Testis (tissue), 3 donors: ENCODE data around the gene TRAK1. TPM values are rescaled to one million over a fixed set of nuclear protein-coding genes. Genes with fewer than 3 reads are reported as not detected.

Experiments used
- DNase-seq: peaks from one replicate; pipeline ENCODE4 v3.0.0-alpha.2; 2019
- H3K27ac ChIP-seq, 2 donors: fragments of 200-600 bp; sonication (generic); one replicate each; pipeline ENCODE4 v1.5.1; 2019
- H3K27me3 ChIP-seq: fragments of 200-600 bp; sonication (generic); one replicate; pipeline ENCODE4 v1.5.1; 2019
- H3K36me3 ChIP-seq: fragments of 200-600 bp; sonication (generic); one replicate; pipeline ENCODE4 v1.5.1; 2017; ENCODE audit warnings: low read depth; ENCODE audit errors: missing control alignments
- H3K4me1 ChIP-seq: fragments of 200-600 bp; sonication (generic); one replicate; pipeline ENCODE4 v1.5.1; 2019
- H3K4me3 ChIP-seq, 2 donors: fragments of 200-600 bp; sonication (generic); one replicate each; pipeline ENCODE4 v1.5.1; 2017 to 2019
- H3K9me3 ChIP-seq: fragments of 200-600 bp; sonication (generic); one replicate; pipeline ENCODE4 v1.5.1; 2017
- POLR2A ChIP-seq: fragments of 450-650 bp; IDR thresholded peaks from one replicate; pipeline ENCODE4 v1.6.1; 2017; ENCODE audit warnings: antibody characterized with exemption, mild to moderate bottlenecking, moderate library complexity
- WGBS, 2 donors: methylation state at CpG; one replicate each; pipeline ENCODE4 v1.1.5; 2018; 5-methylcytosine and 5-hydroxymethylcytosine counted together
- intact Hi-C: fragments of 100-400 bp; cut with DNase I; formaldehyde crosslinking; loops from one replicate; pipeline ENCODE4 v1.15.1; 2023; ENCODE audit warnings: low total_unique reads
- polyA plus RNA-seq: library from polyadenylated mRNA; stranded (reverse); fragments of 350-450 nt; fragmentation: Illumina TruSeq; extraction: RNeasy Lipid Tissue Mini Kit (QIAGEN cat#74804); gene quantifications from one replicate; pipeline ENCODE4 v1.2.3, GENCODE V29; 2014; ENCODE audit warnings: low read depth, low replicate concordance; ENCODE audit not compliant: insufficient read depth
- total RNA-seq, 2 donors: library from RNA; depleted of rRNA; stranded (reverse); fragments of >200 nt; gene quantifications; one replicate each; pipeline ENCODE4 v1.2.3, GENCODE V29; 2016
- TF ChIP-seq, protein P1 (sequence below), 3 experiments: fragments of 450-650 bp in 2 of 3; fragments of 200-600 bp in 1 of 3; sonication (generic) in 1 of 3; IDR thresholded peaks; one replicate each; pipeline ENCODE4 v1.5.1; 2016 to 2019; ENCODE audit warnings: antibody characterized with exemption in 3 of 3, mild to moderate bottlenecking in 2 of 3, moderate library complexity in 1 of 3

TRAK1 gene
- total and polyA plus RNA-seq, 3 donors from 2014 or later = 32.0 to 95.9 (median 94.1) TPM

DNA sequence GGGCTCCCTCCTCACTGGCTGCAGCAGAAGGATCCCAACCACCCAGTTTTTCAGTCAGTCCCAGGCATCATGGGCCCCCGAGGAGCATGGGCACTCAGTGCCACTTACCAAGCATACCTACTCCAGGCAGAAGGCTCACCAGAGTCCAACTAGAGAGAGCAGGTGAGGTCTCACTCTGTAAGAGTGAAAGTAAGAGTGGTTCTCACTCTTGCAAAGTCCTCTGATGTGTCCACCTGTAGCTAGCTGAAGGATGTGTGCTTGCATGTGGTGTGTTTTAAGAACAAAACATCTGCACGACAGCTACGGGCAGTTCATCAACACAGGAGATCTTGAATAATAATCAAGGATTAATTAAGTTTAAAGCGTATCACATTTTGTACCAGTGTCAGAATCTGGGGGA, 125.1 kb downstream of the TRAK1 start:
- H3K27ac ChIP-seq = no peak overlapping the region
- no peaks in the 10 kb centered on the region for H3K9me3 ChIP-seq
- intact Hi-C loops = no loop called here
- H3K4me3 ChIP-seq = no peak overlapping the region
- no peak for DNase-seq
- no peaks in the 10 kb centered on the region for H3K4me1 ChIP-seq
- H3K27me3 ChIP-seq = no peaks in the 10 kb centered on the region
- WGBS, 2 donors = 90 to 95% methylated on average over 3 to 4 of the region's 4 CpGs
- TF ChIP-seq POLR2A = no peak
- TF ChIP-seq, protein P1, sequence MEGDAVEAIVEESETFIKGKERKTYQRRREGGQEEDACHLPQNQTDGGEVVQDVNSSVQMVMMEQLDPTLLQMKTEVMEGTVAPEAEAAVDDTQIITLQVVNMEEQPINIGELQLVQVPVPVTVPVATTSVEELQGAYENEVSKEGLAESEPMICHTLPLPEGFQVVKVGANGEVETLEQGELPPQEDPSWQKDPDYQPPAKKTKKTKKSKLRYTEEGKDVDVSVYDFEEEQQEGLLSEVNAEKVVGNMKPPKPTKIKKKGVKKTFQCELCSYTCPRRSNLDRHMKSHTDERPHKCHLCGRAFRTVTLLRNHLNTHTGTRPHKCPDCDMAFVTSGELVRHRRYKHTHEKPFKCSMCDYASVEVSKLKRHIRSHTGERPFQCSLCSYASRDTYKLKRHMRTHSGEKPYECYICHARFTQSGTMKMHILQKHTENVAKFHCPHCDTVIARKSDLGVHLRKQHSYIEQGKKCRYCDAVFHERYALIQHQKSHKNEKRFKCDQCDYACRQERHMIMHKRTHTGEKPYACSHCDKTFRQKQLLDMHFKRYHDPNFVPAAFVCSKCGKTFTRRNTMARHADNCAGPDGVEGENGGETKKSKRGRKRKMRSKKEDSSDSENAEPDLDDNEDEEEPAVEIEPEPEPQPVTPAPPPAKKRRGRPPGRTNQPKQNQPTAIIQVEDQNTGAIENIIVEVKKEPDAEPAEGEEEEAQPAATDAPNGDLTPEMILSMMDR (IDR thresholded peaks at IDR 0.05) = no peak
- H3K36me3 ChIP-seq = no peaks in the 10 kb centered on the region

DNA sequence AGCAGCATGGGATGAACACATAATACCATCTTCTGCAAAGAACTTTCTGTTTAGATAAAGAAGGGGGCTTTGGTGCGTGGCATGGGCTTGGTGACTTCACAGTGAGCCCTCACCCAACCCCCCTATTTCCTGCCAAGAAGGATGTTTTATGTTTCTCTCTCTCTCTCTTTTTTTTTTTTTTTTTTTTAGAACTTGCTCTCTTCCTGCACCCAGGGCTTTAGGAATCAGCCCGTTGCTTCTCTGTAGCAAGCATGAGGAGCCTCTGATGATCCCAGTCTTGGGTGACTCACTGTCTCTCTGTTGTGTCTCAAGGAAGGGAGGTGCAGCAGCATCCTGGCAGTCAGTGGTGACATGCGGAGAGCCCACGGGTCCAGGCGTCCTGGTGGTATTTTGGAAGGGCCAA, 125.8 kb downstream of the TRAK1 start:
- H3K9me3 ChIP-seq = no peaks in the 10 kb centered on the region
- WGBS, 2 donors = 83 to 88% methylated on average over 2 to 5 of the region's 5 CpGs
- H3K27me3 ChIP-seq = no peaks in the 10 kb centered on the region
- no peak overlapping the region for H3K27ac ChIP-seq
- intact Hi-C loops = no loop called here
- DNase-seq = no peak
- no peak for TF ChIP-seq POLR2A
- TF ChIP-seq, protein P1 (IDR thresholded peaks at IDR 0.05) = no peak
- H3K4me3 ChIP-seq = no peak overlapping the region
- no peaks in the 10 kb centered on the region for H3K4me1 ChIP-seq
- no peaks in the 10 kb centered on the region for H3K36me3 ChIP-seq

DNA sequence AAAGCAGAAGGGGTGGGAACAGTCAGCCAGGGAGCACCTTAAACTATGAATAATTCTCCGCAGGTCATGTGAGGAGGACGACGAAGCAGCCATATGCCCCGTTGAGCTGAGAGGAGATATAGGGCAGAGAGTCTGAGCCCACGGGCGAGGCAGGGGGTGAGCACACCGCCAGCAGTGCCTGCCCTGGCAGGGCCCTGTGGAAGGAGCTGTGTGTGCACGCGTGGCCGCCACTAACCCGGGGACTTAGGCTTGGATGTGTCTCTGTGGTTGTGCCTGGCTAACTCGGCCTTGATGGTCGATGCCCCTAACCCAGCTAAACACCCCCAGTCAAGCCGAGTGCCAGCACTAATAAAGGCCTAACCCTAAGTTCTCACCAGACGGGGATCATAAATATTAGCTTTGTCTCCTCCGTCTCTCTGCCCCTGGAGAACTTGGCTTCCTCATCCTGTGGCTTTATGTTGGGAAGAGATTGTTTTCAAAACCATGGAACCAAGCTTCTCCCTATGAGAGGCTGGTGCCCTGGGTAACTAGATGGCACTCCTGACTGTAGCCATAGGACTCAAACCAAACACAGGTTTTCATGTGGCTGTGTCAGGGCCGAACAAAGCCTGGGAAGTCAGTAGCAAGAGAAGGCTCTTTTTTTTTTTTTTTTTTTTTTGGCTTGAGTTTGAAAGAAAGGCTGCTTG, 129.4 kb downstream of the TRAK1 start:
- intact Hi-C loops = loop anchor here (10.0 kb wide), 1 partner anchor 224 kb away; no protein-coding TSS in a partner anchor
- 78 to 91% methylated on average over 9 to 17 of the region's 17 CpGs for WGBS, 2 donors

DNA sequence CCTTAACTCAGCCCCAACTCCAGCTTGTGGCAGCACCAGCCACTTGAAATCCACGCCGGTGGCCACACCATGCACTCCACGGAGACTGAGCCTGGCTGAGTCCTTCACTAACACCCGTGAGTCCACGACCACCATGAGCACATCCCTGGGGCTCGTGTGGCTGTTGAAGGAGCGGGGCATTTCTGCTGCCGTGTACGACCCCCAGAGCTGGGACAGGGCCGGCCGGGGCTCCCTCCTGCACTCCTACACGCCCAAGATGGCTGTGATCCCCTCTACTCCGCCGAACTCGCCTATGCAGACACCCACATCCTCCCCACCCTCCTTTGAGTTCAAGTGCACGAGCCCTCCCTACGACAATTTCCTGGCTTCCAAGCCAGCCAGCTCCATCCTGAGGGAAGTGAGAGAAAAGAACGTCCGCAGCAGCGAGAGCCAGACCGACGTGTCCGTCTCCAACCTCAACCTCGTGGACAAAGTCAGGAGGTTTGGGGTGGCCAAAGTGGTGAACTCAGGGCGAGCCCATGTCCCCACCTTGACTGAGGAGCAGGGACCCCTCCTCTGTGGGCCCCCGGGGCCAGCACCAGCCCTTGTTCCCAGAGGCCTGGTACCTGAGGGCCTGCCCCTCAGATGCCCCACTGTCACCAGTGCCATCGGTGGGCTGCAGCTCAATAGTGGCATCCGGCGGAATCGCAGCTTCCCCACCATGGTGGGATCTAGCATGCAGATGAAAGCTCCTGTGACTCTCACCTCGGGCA, 132.0 kb downstream of the TRAK1 start:
- no peaks in the 10 kb centered on the region for H3K27me3 ChIP-seq
- H3K4me3 ChIP-seq = no peak overlapping the region
- H3K4me1 ChIP-seq = no peaks in the 10 kb centered on the region
- no peak for DNase-seq
- intact Hi-C loops = loop anchor here (10.0 kb wide), 1 partner anchor 222 kb away; no protein-coding TSS in a partner anchor
- H3K36me3 ChIP-seq = no peaks in the 10 kb centered on the region
- 90 to 96% methylated on average over 31 of the region's 31 CpGs for WGBS, 2 donors
- TF ChIP-seq POLR2A = no peak
- TF ChIP-seq, protein P1 (IDR thresholded peaks at IDR 0.05) = no peak
- no peak overlapping the region for H3K27ac ChIP-seq
- no peaks in the 10 kb centered on the region for H3K9me3 ChIP-seq

More for the DNA sequence above, 129.4 kb downstream of the TRAK1 start:
- H3K9me3 ChIP-seq = no peaks in the 10 kb centered on the region
- H3K27ac ChIP-seq = no peak overlapping the region
- H3K27me3 ChIP-seq = no peaks in the 10 kb centered on the region
- H3K36me3 ChIP-seq = no peaks in the 10 kb centered on the region
- H3K4me3 ChIP-seq = no peak overlapping the region
- no peaks in the 10 kb centered on the region for H3K4me1 ChIP-seq
- TF ChIP-seq POLR2A = no peak
- TF ChIP-seq, protein P1 (IDR thresholded peaks at IDR 0.05) = no peak
- no peak for DNase-seq
